H1 (cell line): Measurements from ENCODE around the gene COL4A3. TPM values are rescaled to one million over a fixed set of nuclear protein-coding genes. Genes with fewer than 3 reads are reported as not detected.

ENCODE experiments used
- CTCF ChIA-PET: fragments of 300-600 bp; sonication (Branson Sonifier 250); formaldehyde crosslinking; loops from one replicate; lab custom pipeline; 2021; ENCODE audit not compliant: partially characterized antibody; lab: Charles Lee
- POLR2A ChIA-PET: fragments of 300-600 bp; sonication (Branson Sonifier 250); formaldehyde crosslinking; loops from one replicate; lab custom pipeline; 2021; ENCODE audit warnings: inconsistent platforms; ENCODE audit not compliant: partially characterized antibody; lab: Charles Lee
- DNase-seq, 2 experiments: peaks; one replicate each; pipeline versions ENCODE4 v3.0.0 to v3.0.0-alpha.2; 2010 to 2022; ENCODE audit warnings: low spot score in 2 of 2, low read depth in 1 of 2, mixed read lengths in 1 of 2
- FAIRE-seq: peaks from 2 replicates; lab custom pipeline; 2011; peaks lifted over from hg19 to GRCh38; lab: Jason Lieb, UNC
- H2AFZ ChIP-seq: 2 replicates; pipeline ENCODE4 v1.8.1; 2012; ENCODE audit warnings: low read length, inconsistent platforms
- H2AK5ac ChIP-seq: 2 replicates; pipeline ENCODE4 v1.6.1; 2013; ENCODE audit warnings: low read depth, low read length
- H2BK120ac ChIP-seq: replicated peaks from 2 replicates; pipeline ENCODE3; 2013; ENCODE audit warnings: low read depth, low read length, inconsistent platforms
- H2BK12ac ChIP-seq: 2 replicates; pipeline ENCODE4 v1.6.1; 2013; ENCODE audit warnings: low read depth, low read length
- H2BK15ac ChIP-seq: 2 replicates; pipeline ENCODE4 v1.6.1; 2013; ENCODE audit warnings: low read length
- H2BK20ac ChIP-seq: 2 replicates; pipeline ENCODE4 v1.6.1; 2013; ENCODE audit warnings: low read length
- H2BK5ac ChIP-seq: 2 replicates; pipeline ENCODE4 v1.6.1; 2013; ENCODE audit warnings: low read depth, low read length
- H3K14ac ChIP-seq: 2 replicates; pipeline ENCODE4 v1.6.1; 2013; ENCODE audit warnings: inconsistent platforms; ENCODE audit not compliant: insufficient read length
- H3K18ac ChIP-seq: 2 replicates; pipeline ENCODE4 v1.6.1; 2013; ENCODE audit warnings: low read length; ENCODE audit errors: extremely low read depth
- H3K23ac ChIP-seq: 2 replicates; pipeline ENCODE4 v1.6.1; 2013; ENCODE audit warnings: inconsistent platforms; ENCODE audit not compliant: insufficient read length
- H3K23me2 ChIP-seq: 2 replicates; pipeline ENCODE4 v1.6.1; 2013; ENCODE audit warnings: low read depth, low read length
- H3K27ac ChIP-seq: 2 replicates; pipeline ENCODE4 v1.6.1; 2011; ENCODE audit warnings: low read depth, low read length, inconsistent platforms
- H3K27me3 ChIP-seq, 4 experiments: replicated peaks in 1 of 4; 1 replicate in 1 of 4; 2 replicates in 3 of 4; pipeline versions ENCODE4 v1.6.1 to v1.8.1; 2011 to 2013; ENCODE audit warnings: low read length in 3 of 4, mild to moderate bottlenecking in 3 of 4, inconsistent platforms in 2 of 4, mixed read lengths in 2 of 4, moderate library complexity in 1 of 4; ENCODE audit not compliant: control insufficient read depth in 3 of 4, insufficient read depth in 3 of 4; ENCODE audit errors: extremely low read depth in 1 of 4
- H3K36me3 ChIP-seq, 4 experiments: 2 replicates each; pipeline versions ENCODE4 v1.6.1 to v1.8.1; 2011 to 2013; ENCODE audit warnings: mild to moderate bottlenecking in 4 of 4, low read length in 3 of 4, moderate library complexity in 2 of 4, control low read depth in 1 of 4, inconsistent platforms in 1 of 4; ENCODE audit not compliant: insufficient read depth in 4 of 4, control insufficient read depth in 2 of 4
- H3K4ac ChIP-seq: replicated peaks from 2 replicates; pipeline ENCODE3; 2013; ENCODE audit warnings: low read length, low read depth, mixed read lengths, inconsistent platforms; ENCODE audit not compliant: insufficient read length
- H3K4me1 ChIP-seq, 4 experiments: replicated peaks in 1 of 4; 1 replicate in 1 of 4; 2 replicates in 3 of 4; pipeline versions ENCODE4 v1.6.1 to v1.8.1; 2011 to 2013; ENCODE audit warnings: low read length in 3 of 4, inconsistent platforms in 2 of 4, mixed read lengths in 1 of 4; ENCODE audit not compliant: insufficient read depth in 4 of 4, control insufficient read depth in 3 of 4
- H3K4me2 ChIP-seq, 2 experiments: 2 replicates each; pipeline versions ENCODE4 v1.6.1 to v1.8.1; 2011 to 2013; ENCODE audit warnings: low read depth in 2 of 2, low read length in 2 of 2, control low read depth in 1 of 2, inconsistent platforms in 1 of 2, mild to moderate bottlenecking in 1 of 2; ENCODE audit not compliant: insufficient read depth in 1 of 2
- H3K4me3 ChIP-seq, 4 experiments: fragments of 200-600, 300-600 bp in 1 of 4; sonication (generic), shearing (Covaris generic), sonication (Bioruptor Twin) in 1 of 4; 2 replicates each; pipeline versions ENCODE4 v1.5.1 to v1.8.1; 2011 to 2016; ENCODE audit warnings: low read length in 4 of 4, low read depth in 3 of 4, control low read depth in 2 of 4, inconsistent platforms in 2 of 4, mild to moderate bottlenecking in 2 of 4, mixed read lengths in 1 of 4, moderate library complexity in 1 of 4; ENCODE audit not compliant: insufficient read depth in 2 of 4; ENCODE audit errors: extremely low read depth in 1 of 4
- H3K56ac ChIP-seq: replicated peaks from 2 replicates; pipeline ENCODE3; 2013; ENCODE audit warnings: low read depth, mild to moderate bottlenecking, mixed read lengths, low read length, inconsistent platforms; ENCODE audit not compliant: insufficient read length
- H3K79me1 ChIP-seq: 2 replicates; pipeline ENCODE4 v1.6.1; 2013; ENCODE audit warnings: low read depth, low read length, control low read depth
- H3K79me2 ChIP-seq, 2 experiments: 2 replicates each; pipeline versions ENCODE4 v1.6.1 to v1.8.1; 2012 to 2013; ENCODE audit warnings: low read length in 2 of 2, mild to moderate bottlenecking in 2 of 2, inconsistent platforms in 1 of 2; ENCODE audit not compliant: insufficient read depth in 2 of 2, control insufficient read depth in 1 of 2
- H3K9ac ChIP-seq, 4 experiments: replicated peaks in 1 of 4; 1 replicate in 1 of 4; 2 replicates in 3 of 4; pipeline versions ENCODE4 v1.6.1 to v1.8.1; 2011 to 2013; ENCODE audit warnings: low read depth in 3 of 4, low read length in 3 of 4, control low read depth in 2 of 4, mild to moderate bottlenecking in 2 of 4, moderate library complexity in 2 of 4, inconsistent platforms in 1 of 4; ENCODE audit errors: extremely low read depth in 1 of 4
- H3K9me3 ChIP-seq, 2 experiments: 2 replicates each; pipeline versions ENCODE4 v1.6.1 to v1.8.1; 2012 to 2013; ENCODE audit warnings: mild to moderate bottlenecking in 2 of 2, moderate library complexity in 2 of 2, control low read depth in 1 of 2, inconsistent platforms in 1 of 2, low read depth in 1 of 2, low read length in 1 of 2, mixed read lengths in 1 of 2; ENCODE audit not compliant: insufficient read depth in 2 of 2
- H4K20me1 ChIP-seq, 2 experiments: replicated peaks in 1 of 2; 2 replicates each; pipeline versions ENCODE3 to v1.8.1; 2011 to 2013; ENCODE audit warnings: inconsistent platforms in 2 of 2, low read length in 2 of 2, mild to moderate bottlenecking in 1 of 2; ENCODE audit not compliant: insufficient read depth in 2 of 2, control insufficient read depth in 1 of 2
- H4K5ac ChIP-seq: 2 replicates; pipeline ENCODE4 v1.6.1; 2013; ENCODE audit warnings: low read length, low read depth, mixed read lengths, inconsistent platforms; ENCODE audit not compliant: insufficient read length
- H4K8ac ChIP-seq: 2 replicates; pipeline ENCODE4 v1.8.0; 2013; ENCODE audit warnings: mild to moderate bottlenecking, moderate library complexity, low read length, inconsistent platforms; ENCODE audit not compliant: insufficient read depth; ENCODE audit errors: extremely low read depth
- H4K91ac ChIP-seq: replicated peaks from 2 replicates; pipeline ENCODE3; 2013; ENCODE audit warnings: low read length, mixed read lengths, inconsistent platforms; ENCODE audit not compliant: insufficient read length
- JUN ChIP-seq: IDR thresholded peaks from 2 replicates; pipeline ENCODE4 v1.6.1; 2011; ENCODE audit warnings: low read depth, mild to moderate bottlenecking, improper control_type of control experiment, low read length
- KDM1A ChIP-seq: fragments of 200-600, 300-600 bp; sonication (generic); IDR thresholded peaks from 2 replicates; pipeline ENCODE4 v1.7.1; 2016; ENCODE audit warnings: mild to moderate bottlenecking, low read length, borderline replicate concordance
- WGBS, 2 experiments: shearing (Covaris generic) in 1 of 2; methylation state at CpG; one replicate each; pipeline versions ENCODE4 v1.1.6 to v1.1.7; 2013 to 2015; ENCODE audit warnings: low lambda C conversion rate in 2 of 2, mixed read lengths in 2 of 2, inconsistent platforms in 1 of 2, low coverage in 1 of 2, missing lambda C conversion rate in 1 of 2; ENCODE audit not compliant: insufficient replicate concordance in 2 of 2, insufficient coverage in 1 of 2, insufficient read length in 1 of 2; ENCODE audit errors: extremely low coverage in 1 of 2, missing lambda C conversion rate in 1 of 2; 5-methylcytosine and 5-hydroxymethylcytosine counted together
- polyA plus RNA-seq, 7 experiments: library from polyadenylated mRNA; depleted of rRNA in 3 of 7; stranded (reverse) in 5 of 7; unstranded in 2 of 7; fragments of >200 nt in 5 of 7; fragments of 200-250 nt in 2 of 7; gene quantifications; 1 replicate in 5 of 7; 2 replicates in 1 of 7; 4 replicates in 1 of 7; pipeline versions ENCODE4 v1.2.1 to v1.2.3, GENCODE V29; 2011 to 2013; ENCODE audit warnings: missing spikeins in 2 of 7, mixed read lengths in 2 of 7
- total RNA-seq: library from RNA; stranded (reverse); fragmentation: NEBNext Ultra II Directional; extraction: Animal tissue kit (Norgen Biotek cat#: 25700); gene quantifications from 2 replicates; pipeline ENCODE4 v1.2.1, GENCODE V29; 2021

Gene COL4A3
- total and polyA plus RNA-seq, 2 of the 8 experiments (the other 6 are each of a cell fraction or from before 2014, with no cell fraction given) = 0.12 to 0.17 TPM

DNA sequence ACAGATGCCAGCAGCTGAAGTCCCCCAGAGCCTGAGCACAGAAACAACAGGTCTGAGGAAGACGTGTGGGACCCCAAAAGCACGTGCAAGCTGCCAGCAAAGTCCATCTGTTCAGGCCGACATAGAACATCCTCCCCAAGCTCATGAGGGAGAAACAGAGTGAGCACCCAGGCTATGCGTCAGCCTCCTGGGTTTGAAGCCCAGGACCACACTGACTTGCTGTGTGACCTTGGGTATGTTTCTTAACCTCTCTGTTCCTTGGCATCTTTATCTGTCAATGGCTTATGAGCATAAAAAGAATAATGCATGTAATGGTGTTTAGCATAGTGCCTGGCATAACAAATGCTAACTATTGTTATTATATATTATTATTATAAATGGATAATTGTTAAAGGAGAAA lies 40.7 kb upstream of the COL4A3 start:
- Histone ChIP-seq H2BK15ac (no peak overlapping the region), H4K91ac (no peak overlapping the region), H4K20me1 (no peaks in the 10 kb centered on the region), H3K27ac (no peak overlapping the region), H2BK120ac (no peak overlapping the region), H3K36me3 (no peaks in the 10 kb centered on the region), H2BK12ac (no peak overlapping the region), H4K8ac (no peak overlapping the region), H4K5ac (no peak overlapping the region), H3K4me2 (no peak overlapping the region), H2AK5ac (no peak overlapping the region), H3K9ac (no peak overlapping the region), H3K79me2 (no peaks in the 10 kb centered on the region), H3K27me3 (no peaks in the 10 kb centered on the region), H3K4me3 (no peak overlapping the region), H3K4ac (no peak overlapping the region), H3K23me2 (no peaks in the 10 kb centered on the region), H3K4me1 (no peaks in the 10 kb centered on the region), H3K23ac (no peak overlapping the region), H3K79me1 (no peaks in the 10 kb centered on the region), H3K18ac (no peak overlapping the region), H2AFZ (no peak overlapping the region), H2BK5ac (no peak overlapping the region), H2BK20ac (no peak overlapping the region), H3K14ac (no peak overlapping the region), H3K56ac (no peak overlapping the region), H3K9me3 (no peaks in the 10 kb centered on the region)
- CTCF ChIA-PET = interaction anchor here (1.4 to 2.1 kb wide), 2 partner anchors 116 to 643 kb away, joined by 3 to 14 read pairs; no protein-coding TSS in a partner anchor
- 82% methylated on average over 4 of the region's 4 CpGs; no CpG with 5 or more reads in 1 of the 2 experiments for WGBS, 2 experiments
- no peak for FAIRE-seq
- POLR2A ChIA-PET = no interaction called here
- peak; percentile 53; the same call in 1 of the 2 replicates for TF ChIP-seq KDM1A
- no peak for TF ChIP-seq JUN
- DNase-seq = no peak
